Spleen (tissue), 7 donors: ENCODE results near the gene DUSP28.
A peak's percentile ranks its signal among the peaks of the same experiment; 100 is the strongest.

Source experiments
- POLR2A ChIP-seq, 3 donors: fragments of 450-650 bp; IDR thresholded peaks; one replicate each; pipeline ENCODE4 v1.5.1; 2017; ENCODE audit warnings: antibody characterized with exemption in 3 of 3, mild to moderate bottlenecking in 1 of 3
- POLR2AphosphoS5 ChIP-seq, 3 donors: sonication (generic); formaldehyde crosslinking; IDR thresholded peaks; one replicate each; pipeline ENCODE4 v1.5.1; 2017; ENCODE audit warnings: antibody characterized with exemption in 3 of 3
- TF ChIP-seq, protein P1 (sequence below), 11 experiments: fragments of 200-600 bp in 7 of 11; fragments of 450-650 bp in 4 of 11; sonication (generic) in 4 of 11; IDR thresholded peaks in 8 of 11; conservative IDR thresholded peaks in 3 of 11; 1 replicate in 7 of 11; 2 replicates in 4 of 11; pipeline versions ENCODE4 v1.4.0 to v1.8.0; 2016 to 2021; ENCODE audit warnings: antibody characterized with exemption in 11 of 11, inconsistent platforms in 4 of 11, mild to moderate bottlenecking in 1 of 11
- donor health status: DM: no; HTN: no; CAD: no; lungs with moderate emphysema.
- donor health status: DM: no; HTN: no; CAD: no.
- donor health status: DM: no; HTN: no; CAD: no.

GRCh38 chr2:240565333-240566202 is 5.4 kb downstream of the DUSP28 start:
- TF ChIP-seq, protein P1, sequence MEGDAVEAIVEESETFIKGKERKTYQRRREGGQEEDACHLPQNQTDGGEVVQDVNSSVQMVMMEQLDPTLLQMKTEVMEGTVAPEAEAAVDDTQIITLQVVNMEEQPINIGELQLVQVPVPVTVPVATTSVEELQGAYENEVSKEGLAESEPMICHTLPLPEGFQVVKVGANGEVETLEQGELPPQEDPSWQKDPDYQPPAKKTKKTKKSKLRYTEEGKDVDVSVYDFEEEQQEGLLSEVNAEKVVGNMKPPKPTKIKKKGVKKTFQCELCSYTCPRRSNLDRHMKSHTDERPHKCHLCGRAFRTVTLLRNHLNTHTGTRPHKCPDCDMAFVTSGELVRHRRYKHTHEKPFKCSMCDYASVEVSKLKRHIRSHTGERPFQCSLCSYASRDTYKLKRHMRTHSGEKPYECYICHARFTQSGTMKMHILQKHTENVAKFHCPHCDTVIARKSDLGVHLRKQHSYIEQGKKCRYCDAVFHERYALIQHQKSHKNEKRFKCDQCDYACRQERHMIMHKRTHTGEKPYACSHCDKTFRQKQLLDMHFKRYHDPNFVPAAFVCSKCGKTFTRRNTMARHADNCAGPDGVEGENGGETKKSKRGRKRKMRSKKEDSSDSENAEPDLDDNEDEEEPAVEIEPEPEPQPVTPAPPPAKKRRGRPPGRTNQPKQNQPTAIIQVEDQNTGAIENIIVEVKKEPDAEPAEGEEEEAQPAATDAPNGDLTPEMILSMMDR (IDR thresholded peaks at IDR 0.05 in 8 of 11, conservative IDR thresholded peaks at IDR 0.05 in 3 of 11): no peak
- TF ChIP-seq POLR2A (IDR thresholded peaks at IDR 0.05): no peak
- peak; percentile 79 to 89 (median 88) for TF ChIP-seq POLR2AphosphoS5 (IDR thresholded peaks at IDR 0.05)
